Panc1 (cell line): ENCODE measurements around the gene ACTR6. TPM values are rescaled to one million over a fixed set of nuclear protein-coding genes. Genes with fewer than 3 reads are reported as not detected.

Source experiments
- ATAC-seq: fragments of 200-7000 bp; cut with Tn5 transposase; 2 replicates; pipeline ENCODE4 v1.9.1; 2020; ENCODE audit warnings: mild to moderate bottlenecking, moderate library complexity
- BruUV-seq: library from RNA; stranded (reverse); fragments of 400-500 nt; replicated peaks from 2 replicates; lab custom pipeline; 2021; lab: Mats Ljungman, UMichigan
- CTCF ChIA-PET: fragments of 300-600 bp; sonication (Branson Sonifier 250); formaldehyde crosslinking; loops from one replicate; lab custom pipeline; 2022; ENCODE audit warnings: antibody characterized with exemption; lab: Charles Lee
- POLR2A ChIA-PET: fragments of 300-600 bp; sonication (Branson Sonifier 250); formaldehyde crosslinking; loops from one replicate; lab custom pipeline; 2022; ENCODE audit warnings: antibody characterized with exemption; lab: Charles Lee
- DNase-seq: peaks from one replicate; pipeline ENCODE4 v3.0.0-alpha.2; 2010; ENCODE audit warnings: low read depth, low spot score
- H3K27ac ChIP-seq: 2 replicates; pipeline ENCODE4 v1.5.1; 2011; ENCODE audit warnings: mild to moderate bottlenecking, low read length, inconsistent platforms
- H3K27me3 ChIP-seq: fragments of 200-500 bp; sonication (Bioruptor generic); 2 replicates; pipeline ENCODE4 v1.6.0; 2014; ENCODE audit warnings: low read length, inconsistent platforms; ENCODE audit not compliant: control insufficient read depth, insufficient read depth
- H3K36me3 ChIP-seq: fragments of 200-500 bp; sonication (Bioruptor generic); 2 replicates; pipeline ENCODE4 v1.5.1; 2014; ENCODE audit warnings: inconsistent platforms, mild to moderate bottlenecking, low read length, moderate library complexity; ENCODE audit not compliant: control insufficient read depth, insufficient read depth
- H3K4me1 ChIP-seq: 2 replicates; pipeline ENCODE4 v1.5.1; 2011; ENCODE audit warnings: inconsistent platforms, mild to moderate bottlenecking, low read length, moderate library complexity; ENCODE audit not compliant: control insufficient read depth, insufficient read depth
- H3K4me3 ChIP-seq, 2 experiments: 2 replicates each; pipeline ENCODE4 v1.5.1; 2011 to 2012; ENCODE audit warnings: low read depth in 2 of 2, low read length in 2 of 2, mild to moderate bottlenecking in 2 of 2, inconsistent platforms in 1 of 2, moderate library complexity in 1 of 2
- H3K9me3 ChIP-seq: fragments of 200-500 bp; sonication (Bioruptor generic); 2 replicates; pipeline ENCODE4 v1.5.1; 2014; ENCODE audit warnings: low read depth, mild to moderate bottlenecking, inconsistent platforms, low read length, moderate library complexity; ENCODE audit not compliant: control insufficient read depth, insufficient read depth
- CTCF ChIP-seq: fragments of 450-650 bp; IDR thresholded peaks from 2 replicates; pipeline ENCODE4 v1.5.1; 2017; ENCODE audit warnings: mild to moderate bottlenecking
- POLR2AphosphoS5 ChIP-seq: IDR thresholded peaks from 2 replicates; pipeline ENCODE4 v1.6.1; 2012; ENCODE audit warnings: mild to moderate bottlenecking, low read depth, low read length, moderate library complexity
- REST ChIP-seq, 2 experiments: IDR thresholded peaks; 2 replicates each; pipeline ENCODE4 v1.6.1; 2011 to 2012; ENCODE audit warnings: low read depth in 2 of 2, control low read depth in 1 of 2, low read length in 1 of 2, mild to moderate bottlenecking in 1 of 2, moderate library complexity in 1 of 2; ENCODE audit not compliant: insufficient read depth in 1 of 2
- SIN3A ChIP-seq: IDR thresholded peaks from 2 replicates; pipeline ENCODE4 v1.6.1; 2012; ENCODE audit warnings: low read depth, mild to moderate bottlenecking, low read length, moderate library complexity, borderline replicate concordance; ENCODE audit not compliant: insufficient read depth
- TCF7L2 ChIP-seq: IDR thresholded peaks from 2 replicates; pipeline ENCODE4 v1.6.1; 2011; ENCODE audit warnings: mild to moderate bottlenecking, low read depth, low read length, inconsistent platforms
- in situ Hi-C: cut with HindIII; loops from 2 replicates; pipeline ENCODE4 v1.10.0; 2016; ENCODE audit warnings: low sequenced_read_pairs, low pct_unique_long_range_greater_than_20kb
- intact Hi-C: fragments of 100-400 bp; cut with micrococcal nuclease; formaldehyde crosslinking; loops from one replicate; pipeline ENCODE4 v1.10.0; 2022; ENCODE audit not compliant: unreplicated experiment
- total RNA-seq: library from RNA; stranded (reverse); gene quantifications from one replicate; pipeline ENCODE4 v1.2.1, GENCODE V29; 2021; ENCODE audit not compliant: unreplicated experiment

The ACTR6 gene
- total RNA-seq, 1 experiment from 2014 or later: 21.2 TPM

DNA sequence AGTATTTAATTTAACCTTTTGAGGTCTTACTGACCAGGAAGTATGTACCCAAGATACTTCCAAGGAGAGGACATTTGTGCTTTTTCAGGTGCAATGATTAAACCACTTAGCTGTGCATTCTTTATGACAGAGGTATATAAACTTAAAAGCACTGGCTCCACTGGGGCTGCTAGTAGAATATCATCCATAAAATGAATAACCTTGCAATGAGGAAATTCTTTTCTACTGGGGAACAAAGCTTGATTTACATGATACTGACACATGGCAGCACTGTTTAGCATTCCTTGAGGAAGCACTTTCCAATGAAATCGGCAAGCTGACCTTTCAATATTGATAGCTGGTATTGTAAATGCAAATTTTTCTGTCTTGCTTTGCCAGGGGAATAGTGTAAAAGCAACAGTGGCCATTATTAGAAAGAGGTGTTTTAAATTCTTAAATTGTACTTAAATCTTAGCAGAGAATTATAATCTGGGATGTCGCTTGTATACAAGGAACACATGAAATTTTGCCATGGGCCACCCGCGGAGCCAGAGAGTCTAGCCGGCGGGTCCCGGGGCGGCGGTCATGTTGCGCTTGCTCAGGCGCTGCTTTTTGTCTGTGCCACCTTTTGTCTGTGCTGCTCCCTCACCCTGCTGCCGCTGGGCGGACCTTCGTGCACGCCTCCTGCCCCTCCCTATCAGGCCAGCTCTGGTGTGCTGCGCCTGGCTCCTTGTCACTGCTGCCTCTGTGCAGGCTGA is 37.0 kb upstream of the ACTR6 start:
- H3K9me3 ChIP-seq: no peaks in the 10 kb centered on the region
- TF ChIP-seq POLR2AphosphoS5: peak; percentile 23; the same call in 1 of the 2 replicates
- no peak for TF ChIP-seq CTCF
- ATAC-seq (peak; percentile 98), DNase-seq (no peak)
- H3K4me3 ChIP-seq: peak overlapping the region in 1 of 2 experiments; percentile 14; a peak in 3 of 4 replicates
- no peak overlapping the region for H3K27ac ChIP-seq
- H3K36me3 ChIP-seq: no peaks in the 10 kb centered on the region
- BruUV-seq: no TSS peak
- H3K4me1 ChIP-seq: peaks cover 9% of the 10 kb centered on the region; the same call in 1 of the 2 replicates
- in situ Hi-C loops (no loop called here), intact Hi-C loops (no loop called here)
- POLR2A ChIA-PET: interaction anchor here (0.5 to 1.1 kb wide), 2 partner anchors 37 to 103 kb away, joined by 3 read pairs; partner anchors contain the start of gene ACTR6
- no peaks in the 10 kb centered on the region for H3K27me3 ChIP-seq
- CTCF ChIA-PET: interaction anchor here (0.5 to 1.0 kb wide), 3 partner anchors 9 to 1364 kb away, joined by 3 to 7 read pairs (median 3); no protein-coding TSS in a partner anchor

DNA sequence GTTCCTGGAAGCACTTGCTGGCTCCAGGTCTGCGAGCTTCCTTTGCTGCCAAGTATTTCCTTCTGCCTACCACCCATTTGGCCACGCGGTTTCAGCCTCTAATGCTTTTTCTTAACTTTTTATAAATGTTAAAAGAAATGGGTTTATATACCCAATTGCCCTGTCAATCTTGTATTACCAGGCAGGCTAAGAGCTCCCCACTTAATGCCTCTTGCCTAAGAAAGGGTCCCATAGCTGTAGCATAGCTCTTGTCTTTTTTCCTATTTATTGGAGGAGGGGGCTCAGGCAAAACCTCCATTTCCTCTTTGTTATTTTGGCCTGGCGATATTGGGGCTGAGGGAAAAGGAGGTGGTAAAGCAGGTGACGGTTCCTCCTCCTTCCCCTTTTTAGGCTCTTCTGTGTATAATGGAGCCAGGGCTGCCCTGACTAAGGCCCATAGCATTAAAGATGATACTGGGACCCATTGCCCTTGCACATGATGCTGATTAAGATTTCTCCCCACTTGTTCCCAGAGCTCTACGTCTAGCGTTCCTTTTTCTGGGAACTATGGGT is 36.4 kb upstream of the ACTR6 start:
- peak overlapping the region in 1 of 2 experiments; percentile 14; a peak in 3 of 4 replicates for H3K4me3 ChIP-seq
- DNase-seq (no peak), ATAC-seq (no peak)
- CTCF ChIA-PET: interaction anchor here (0.8 to 1.0 kb wide), 2 partner anchors 10 to 11 kb away, joined by 3 read pairs; no protein-coding TSS in a partner anchor
- no peaks in the 10 kb centered on the region for H3K36me3 ChIP-seq
- in situ Hi-C loops (no loop called here), intact Hi-C loops (no loop called here)
- TF ChIP-seq REST (IDR thresholded peaks at IDR 0.05; ENCODE audit: insufficient read depth in 1 of 2, low read depth in 2 of 2, low read length in 1 of 2) (no peak), POLR2AphosphoS5 (no peak), CTCF (no peak), SIN3A (no peak), TCF7L2 (no peak)
- POLR2A ChIA-PET: interaction anchor here (0.5 to 1.1 kb wide), 2 partner anchors 36 to 102 kb away, joined by 3 read pairs; partner anchors contain the start of gene ACTR6
- H3K27me3 ChIP-seq: no peaks in the 10 kb centered on the region
- peaks cover 9% of the 10 kb centered on the region; the same call in 1 of the 2 replicates for H3K4me1 ChIP-seq
- no TSS peak for BruUV-seq
- H3K9me3 ChIP-seq: no peaks in the 10 kb centered on the region
- H3K27ac ChIP-seq: no peak overlapping the region
